ENCODE measurements around the gene GPR149.
"Not testable (repeated sequence)": the region's sequence is repeated elsewhere in the genome, so short reads cannot be mapped to it uniquely, and the experiment has no call there.

The GPR149 gene
- total RNA-seq = 0 to 0.12 (median 0) reads per million in 4 donors

- DNase-seq = no peak
Measured at GRCh38 chr3:154430014-154430413, at the start of gene GPR149. Gene GPR149 (minus strand): TSS chr3:154430190. CDS start chr3:154429615, 575 bp downstream.

- no peak for DNase-seq
Measured at GRCh38 chr3:154473769-154474168, 43.8 kb upstream of the GPR149 start.

GRCh38 chr3:154469585-154469984 is 39.6 kb upstream of the GPR149 start:
- no peak for DNase-seq

GRCh38 chr3:154464440-154465190 is 34.6 kb upstream of the GPR149 start:
- DNase-seq = no peak

- no peak for DNase-seq
Measured at GRCh38 chr3:154458560-154458959, 28.6 kb upstream of the GPR149 start.

GRCh38 chr3:154439081-154439480 is 9.1 kb upstream of the GPR149 start:
- not testable (repeated sequence) for DNase-seq

GRCh38 chr3:154431043-154431442 is 1.1 kb upstream of the GPR149 start:
- no peak for DNase-seq

GRCh38 chr3:154428286-154429206 is 1.4 kb downstream of the GPR149 start:
- no peak for DNase-seq

- DNase-seq = no peak
Measured at GRCh38 chr3:154427685-154428285, 2.2 kb downstream of the GPR149 start.

GRCh38 chr3:154422694-154423093 is 7.3 kb downstream of the GPR149 start:
- no peak for DNase-seq

- DNase-seq = no peak
Measured at GRCh38 chr3:154421083-154421482, 8.9 kb downstream of the GPR149 start.

GRCh38 chr3:154398084-154398967 is 31.7 kb downstream of the GPR149 start:
- DNase-seq = peak in 1 of 5 donors; percentile 37

- DNase-seq = no peak
Measured at GRCh38 chr3:154389861-154390260, 40.1 kb downstream of the GPR149 start.

- no peak for DNase-seq
Measured at GRCh38 chr3:154384479-154384878, 45.5 kb downstream of the GPR149 start.

- no peak for DNase-seq
Measured at GRCh38 chr3:154378311-154378710, 51.7 kb downstream of the GPR149 start.

- no peak for DNase-seq
Measured at GRCh38 chr3:154367221-154367620, 62.8 kb downstream of the GPR149 start.

GRCh38 chr3:154364849-154365248 is 65.1 kb downstream of the GPR149 start:
- DNase-seq = no peak

GRCh38 chr3:154361099-154361498 is 68.9 kb downstream of the GPR149 start:
- DNase-seq = no peak

- DNase-seq = no peak
Measured at GRCh38 chr3:154356009-154356408, 74.0 kb downstream of the GPR149 start.

GRCh38 chr3:154349223-154349622 is 80.8 kb downstream of the GPR149 start:
- no peak for DNase-seq

GRCh38 chr3:154345422-154346122 is 84.4 kb downstream of the GPR149 start:
- DNase-seq = no peak

GRCh38 chr3:154338570-154338969 is 91.4 kb downstream of the GPR149 start:
- no peak for DNase-seq
